GM19438 (cell line): Measurements from ENCODE around the gene SLAIN1.

Source experiments
- ATAC-seq: cut with Tn5 transposase; IDR thresholded peaks from one replicate; pipeline ENCODE4 v1.9.1; 2021; ENCODE audit warnings: low read depth; ENCODE audit not compliant: unreplicated experiment

SLAIN1 gene

GRCh38 chr13:77749344-77749880 is 51.9 kb downstream of the SLAIN1 start:
- ATAC-seq = no peak

DNA sequence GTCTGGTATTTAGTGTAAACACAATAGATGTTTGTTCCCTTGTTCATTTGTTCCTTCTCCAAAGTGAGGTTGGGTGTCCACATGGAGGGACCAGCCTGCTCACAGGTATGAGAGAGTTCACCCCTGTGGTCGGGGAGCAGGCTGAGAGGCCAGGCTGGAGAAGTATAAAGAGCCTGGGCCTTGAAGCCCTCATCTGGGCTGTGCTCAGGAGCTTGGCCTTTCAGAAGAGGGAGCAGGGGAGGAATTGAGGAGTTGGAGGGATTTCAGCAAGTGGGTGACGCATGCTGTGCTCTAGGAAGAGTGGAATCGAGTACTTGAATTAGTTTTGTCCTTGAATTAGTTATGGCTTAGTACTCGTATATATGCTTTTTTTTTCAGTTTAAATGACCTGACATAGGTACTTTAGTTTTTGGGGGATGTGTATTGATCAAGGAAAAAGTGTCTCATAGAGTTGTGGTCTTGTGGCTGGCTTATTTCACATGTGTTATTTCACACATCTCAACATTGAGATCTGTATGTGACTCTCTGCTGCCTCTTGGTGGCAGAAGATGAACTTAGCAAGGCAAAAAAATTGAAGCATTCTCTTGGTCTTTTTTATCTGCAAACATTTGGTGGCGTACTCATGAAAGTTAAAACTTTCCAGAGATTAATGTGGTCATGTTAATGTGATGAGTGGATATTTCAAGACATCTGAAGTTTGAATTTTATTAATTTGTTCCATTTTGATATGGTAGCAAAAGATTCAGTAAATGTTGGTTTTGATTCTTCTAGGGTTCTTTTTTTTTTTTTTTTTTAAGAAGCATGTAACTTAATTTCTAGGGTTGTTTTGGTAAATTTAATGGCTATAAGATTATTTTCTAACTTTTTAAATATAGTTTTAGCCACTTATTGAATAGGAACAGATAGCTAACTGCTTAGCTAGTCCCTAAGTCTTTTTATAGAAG is 54.3 kb downstream of the SLAIN1 start:
- peak; percentile 70 for ATAC-seq

- no peak for ATAC-seq
Measured at GRCh38 chr13:77752512-77753069, 55.1 kb downstream of the SLAIN1 start.

DNA sequence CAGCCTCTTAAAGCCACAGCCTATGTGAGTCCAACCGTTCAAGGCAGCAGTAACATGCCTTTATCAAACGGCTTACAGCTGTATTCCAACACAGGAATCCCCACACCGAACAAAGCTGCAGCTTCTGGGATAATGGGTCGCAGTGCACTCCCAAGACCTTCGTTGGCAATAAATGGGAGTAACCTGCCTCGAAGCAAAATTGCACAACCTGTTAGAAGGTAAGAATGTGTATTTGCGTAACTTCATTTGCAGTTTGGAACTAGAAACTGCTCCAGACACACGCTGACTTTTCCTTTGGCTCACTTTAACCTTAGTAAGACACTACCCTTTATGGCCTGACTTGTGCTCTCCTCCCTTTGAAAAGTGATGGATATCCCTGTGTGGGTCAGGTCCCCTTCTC is 63.4 kb downstream of the SLAIN1 start:
- no peak for ATAC-seq

DNA sequence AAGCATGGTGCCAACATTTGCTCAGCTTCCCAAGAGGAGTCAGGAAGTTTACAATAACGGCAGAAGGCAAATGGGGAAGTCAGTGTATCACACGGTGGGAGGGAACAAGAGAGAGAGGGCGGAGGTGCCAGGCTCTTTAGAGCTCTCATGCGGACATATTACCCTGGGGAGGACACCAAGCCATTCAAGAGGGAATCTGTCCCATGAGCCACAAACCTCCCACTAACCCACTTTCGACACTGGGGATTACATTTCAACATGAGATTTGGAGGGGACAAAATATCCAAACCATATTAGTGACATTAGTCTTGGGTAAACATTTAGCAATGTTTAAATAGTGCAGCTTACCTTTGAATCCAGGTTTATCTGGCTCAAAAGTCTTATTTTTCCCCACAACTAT is 69.9 kb downstream of the SLAIN1 start:
- ATAC-seq = no peak

DNA sequence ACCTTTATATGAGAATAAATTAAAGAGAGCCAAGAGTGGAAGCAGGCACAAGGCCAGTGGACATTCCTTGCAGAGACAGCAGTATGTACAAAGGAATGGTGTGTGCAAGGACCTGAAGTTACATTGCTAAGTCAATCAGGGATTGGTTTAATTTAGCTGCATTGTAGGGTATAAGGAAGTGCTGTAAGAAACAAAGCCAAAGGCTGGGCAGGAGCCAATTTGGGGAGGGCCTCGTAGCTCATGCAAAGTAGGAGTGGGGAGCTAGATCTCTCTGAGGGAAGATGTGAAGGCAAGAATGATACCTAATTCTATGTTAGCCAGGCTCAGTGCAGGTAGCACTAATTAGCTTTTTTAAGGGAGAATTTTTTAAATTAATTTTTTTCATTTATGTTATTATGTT is 76.7 kb downstream of the SLAIN1 start:
- no peak for ATAC-seq

- ATAC-seq = no peak
Measured at GRCh38 chr13:77776704-77777103, 79.2 kb downstream of the SLAIN1 start.

GRCh38 chr13:77779552-77780272 is 82.2 kb downstream of the SLAIN1 start:
- peak; percentile 70 for ATAC-seq

DNA sequence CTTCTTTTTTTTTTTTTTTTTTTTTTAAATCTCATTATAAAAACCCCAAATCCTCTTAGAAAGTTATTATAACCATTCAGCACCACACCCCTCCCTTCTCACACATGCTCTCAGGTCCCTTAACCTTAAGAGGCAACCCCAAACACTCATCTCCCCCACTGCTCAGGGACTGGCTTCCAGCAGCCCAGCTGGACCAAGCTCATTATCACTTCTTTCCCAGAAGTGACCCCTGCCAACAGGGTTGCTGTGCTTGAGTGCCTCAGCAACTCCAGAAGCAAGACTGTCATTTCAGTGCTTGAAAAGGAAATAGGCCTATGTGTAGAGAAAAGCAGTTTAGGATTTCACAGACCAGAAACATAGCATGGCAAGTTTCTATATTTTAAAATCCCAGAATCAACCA is 84.3 kb downstream of the SLAIN1 start:
- ATAC-seq = no peak

DNA sequence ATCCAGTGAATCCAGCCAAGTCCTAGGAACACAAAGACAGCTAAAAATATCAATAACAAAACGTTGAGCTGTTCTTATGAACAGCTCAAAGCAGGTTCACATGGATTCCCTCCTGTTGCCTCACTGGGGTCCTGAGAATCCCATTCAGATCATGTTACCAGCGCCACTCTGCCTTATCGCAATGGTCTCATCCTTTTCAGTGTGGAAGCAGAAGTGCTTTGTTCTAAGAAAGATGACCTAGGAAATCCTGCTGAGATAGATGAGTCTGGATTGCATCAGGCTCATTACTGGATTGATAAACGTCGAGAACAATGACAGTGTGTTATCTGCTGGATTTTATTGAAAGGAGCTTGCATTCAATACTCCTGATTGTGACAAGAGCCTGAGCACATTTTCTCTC is 87.0 kb downstream of the SLAIN1 start:
- no peak for ATAC-seq

DNA sequence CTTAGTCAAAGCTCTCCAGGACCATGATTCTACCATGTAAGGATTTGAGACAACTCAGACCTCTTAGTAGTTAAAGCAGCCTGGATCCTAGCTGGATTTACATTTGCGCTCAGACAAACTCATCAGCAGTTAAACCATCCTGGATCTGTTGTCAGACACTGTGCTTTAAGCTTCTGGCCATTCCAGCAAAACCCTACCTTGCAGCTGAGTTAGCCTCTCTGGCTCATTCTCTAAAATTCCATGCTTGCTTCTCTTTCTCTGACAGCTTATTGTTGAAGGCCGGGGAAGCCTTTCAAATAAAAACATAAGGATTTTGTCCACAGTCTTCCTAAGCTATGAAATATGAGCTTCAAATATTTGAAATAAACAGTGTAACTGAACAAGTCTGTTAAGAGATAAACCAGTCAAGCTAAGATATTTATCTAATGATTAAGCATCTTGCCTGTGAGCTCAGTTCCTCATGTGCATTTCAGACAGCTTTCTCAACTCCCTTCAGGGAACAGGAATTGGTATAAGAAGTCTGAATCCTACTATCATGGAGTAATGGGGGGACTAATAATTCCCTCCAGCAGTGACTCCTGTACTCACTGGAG is 89.3 kb downstream of the SLAIN1 start:
- no peak for ATAC-seq

DNA sequence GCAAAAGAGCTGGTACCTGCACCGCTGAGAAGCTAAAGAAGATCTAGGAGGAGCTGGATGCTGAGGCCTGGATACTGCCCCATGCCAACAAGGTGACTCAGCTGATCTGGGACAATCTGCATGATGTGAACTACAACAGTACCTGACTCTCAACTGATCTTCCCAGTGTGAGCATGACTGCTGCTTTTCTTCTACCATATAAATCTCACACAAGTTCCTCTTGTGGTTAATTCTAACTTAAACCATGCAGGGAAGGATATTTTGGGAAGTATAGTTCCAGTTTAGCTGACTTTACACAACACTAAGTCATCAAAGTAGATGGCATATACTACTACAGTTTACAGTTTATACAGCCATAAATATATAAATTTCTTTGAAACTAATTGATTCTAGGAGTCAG is 91.9 kb downstream of the SLAIN1 start:
- no peak for ATAC-seq

- ATAC-seq = no peak
Measured at GRCh38 chr13:77800219-77800618, 102.7 kb downstream of the SLAIN1 start.

DNA sequence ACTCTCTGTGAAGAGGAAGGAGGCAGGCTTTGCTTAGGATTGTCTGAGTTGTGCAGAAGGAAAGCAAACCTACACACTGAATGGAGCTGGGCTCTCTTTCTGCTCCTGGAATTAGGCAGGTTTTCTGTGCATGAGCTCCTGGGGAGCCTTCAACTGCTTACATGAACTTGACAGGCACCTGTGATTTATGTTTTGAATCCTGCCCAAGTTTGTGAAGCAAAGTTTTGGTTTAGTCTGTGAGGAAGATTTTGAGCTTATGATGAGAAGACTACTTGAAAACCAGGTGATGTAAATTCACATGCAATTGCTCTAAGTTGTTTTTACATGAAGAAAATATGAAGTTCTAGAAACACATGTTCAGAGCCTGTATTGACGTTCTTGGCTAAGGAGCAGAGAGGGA is 109.0 kb downstream of the SLAIN1 start:
- no peak for ATAC-seq

DNA sequence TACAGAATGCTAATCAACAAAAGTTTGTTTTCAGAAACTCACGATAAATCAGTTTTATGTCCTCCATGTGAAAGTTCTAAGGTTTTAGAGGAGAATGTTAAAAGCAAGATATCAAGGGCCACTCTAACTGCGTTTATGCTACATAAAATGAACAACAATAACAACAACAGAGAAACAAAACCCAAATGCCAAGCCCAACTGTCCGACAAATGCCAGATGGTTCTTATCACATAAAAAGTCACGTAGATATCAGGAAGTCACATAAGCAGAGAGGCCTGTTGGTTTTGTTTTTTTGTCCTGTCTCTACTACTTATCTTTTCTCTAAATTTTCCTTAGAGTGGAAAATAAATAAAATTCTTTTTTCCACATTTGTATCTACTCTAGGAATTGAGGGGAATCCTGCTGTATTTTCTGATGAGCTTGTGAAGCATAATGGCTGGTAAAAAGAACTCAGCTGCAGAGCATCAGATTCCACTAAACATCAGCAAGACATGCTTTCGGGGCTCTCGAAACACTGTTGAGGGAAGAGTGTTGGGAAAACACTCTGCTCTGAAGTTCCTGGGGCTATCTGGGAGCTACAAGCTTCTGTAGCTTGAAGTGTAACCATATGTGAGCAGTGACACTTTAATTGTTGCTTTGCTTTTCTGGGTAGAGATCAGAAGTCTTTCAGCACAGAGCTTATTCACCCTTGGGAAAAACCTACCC is 110.1 kb downstream of the SLAIN1 start:
- no peak for ATAC-seq

- peak; percentile 75 for ATAC-seq
Measured at GRCh38 chr13:77810430-77810829, 112.9 kb downstream of the SLAIN1 start.

DNA sequence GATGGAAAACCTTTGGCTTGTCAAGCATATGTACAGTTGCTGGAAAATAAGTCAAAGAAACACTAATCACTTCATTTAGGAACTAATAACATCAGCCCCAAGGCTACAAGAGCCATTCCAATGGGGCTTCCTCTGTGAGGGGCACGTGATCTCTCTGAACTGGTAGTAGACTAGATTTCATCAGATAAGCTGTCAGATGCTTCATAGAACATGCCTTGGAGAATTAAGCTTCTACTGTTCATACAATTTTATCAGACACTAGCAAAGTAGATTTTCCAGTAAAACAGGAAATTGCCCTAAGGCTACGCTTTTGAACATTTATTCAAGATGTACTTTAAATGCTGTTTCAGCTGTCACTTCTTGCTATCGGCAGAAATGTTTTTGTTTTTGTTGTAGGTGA is 113.4 kb downstream of the SLAIN1 start:
- no peak for ATAC-seq

DNA sequence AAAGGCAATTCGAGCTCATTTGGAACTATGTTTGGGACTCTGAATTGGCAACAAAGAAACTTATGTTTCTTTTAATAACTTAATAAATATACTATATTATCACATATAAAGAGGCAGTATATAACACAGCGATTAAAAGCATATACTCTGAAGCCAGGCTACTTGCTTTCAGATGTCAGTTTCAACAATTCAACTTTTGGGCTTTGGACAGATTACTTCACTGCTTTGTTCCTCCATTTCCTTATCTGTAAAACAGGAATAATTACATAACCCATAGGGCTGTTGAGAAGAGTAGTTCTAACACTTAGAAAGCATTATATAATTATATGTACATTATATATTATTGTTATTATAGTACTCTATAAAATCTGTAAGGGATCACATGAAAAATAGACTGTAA is 113.9 kb downstream of the SLAIN1 start:
- ATAC-seq = no peak

DNA sequence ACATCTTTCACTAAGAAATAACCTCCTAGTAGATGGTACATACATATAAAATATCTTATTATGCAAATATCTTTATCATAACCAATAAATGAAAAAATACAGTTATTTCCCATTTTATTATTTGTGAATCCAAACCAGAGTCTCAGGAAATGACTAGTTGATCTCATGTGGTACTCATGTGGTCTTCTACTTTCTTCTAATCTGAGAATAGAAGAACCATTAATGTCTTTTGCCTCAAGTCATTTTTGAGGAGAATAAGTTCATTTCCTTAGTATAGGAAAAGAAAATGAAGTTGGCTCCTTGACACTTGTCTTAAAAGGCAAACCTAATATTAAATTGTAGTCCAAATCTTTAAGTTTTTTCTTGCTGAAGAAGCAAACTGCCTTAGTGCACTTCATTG is 114.5 kb downstream of the SLAIN1 start:
- no peak for ATAC-seq
